Activated T-helper 1 cell treated with anti-CD3 and anti-CD28 coated beads, Interleukin-12 subunit alpha, Interleukin-12 subunit beta, Interleukin-2, Interleukin-4 antibody, amounts not matched to agents 30 ng/mL and 10 ng/mL and 1 ng/mL, durations not matched to agents 14 hours and 24 hours and 36 hours (primary cell): ENCODE results near the gene CBFA2T3. TPM values are rescaled to one million over a fixed set of nuclear protein-coding genes. Genes with fewer than 3 reads are reported as not detected.

Source experiments
- DNase-seq: peaks from one replicate; pipeline ENCODE4 v3.0.0; 2021; ENCODE audit warnings: low spot score
- H3K27ac Mint-ChIP-seq: one replicate; pipeline ENCODE4 v1.8.0; 2021; ENCODE audit warnings: mild to moderate bottlenecking, mixed read lengths
- H3K27me3 Mint-ChIP-seq: one replicate; pipeline ENCODE4 v1.8.0; 2022; ENCODE audit warnings: mild to moderate bottlenecking, moderate library complexity, mixed read lengths; ENCODE audit not compliant: insufficient read depth
- H3K36me3 Mint-ChIP-seq: one replicate; pipeline ENCODE4 v1.8.0; 2021; ENCODE audit warnings: low read depth, mixed read lengths
- H3K4me1 Mint-ChIP-seq: one replicate; pipeline ENCODE4 v1.8.0; 2021; ENCODE audit warnings: low read depth, mixed read lengths
- H3K4me3 Mint-ChIP-seq: one replicate; pipeline ENCODE4 v1.8.0; 2021; ENCODE audit warnings: mild to moderate bottlenecking, moderate library complexity, mixed read lengths
- H3K9me3 Mint-ChIP-seq: one replicate; pipeline ENCODE4 v1.8.0; 2021; ENCODE audit warnings: mixed read lengths
- intact Hi-C: fragments of 100-400 bp; cut with micrococcal nuclease; formaldehyde crosslinking; loops from one replicate; pipeline ENCODE4 v1.15.1; 2024
- total RNA-seq: library from RNA; stranded (reverse); gene quantifications from 2 replicates; pipeline ENCODE4 v1.2.3, GENCODE V29; 2022

CBFA2T3 gene
- 0.05 TPM in 1 of 2 replicates, not detected in the other for total RNA-seq

- no peaks in the 10 kb centered on the region for H3K36me3 Mint-ChIP-seq
- intact Hi-C loops, result no loop called here
Measured at GRCh38 chr16:88977018-88977811, at the start of gene CBFA2T3. Gene CBFA2T3, minus strand, starts transcription at chr16:88977207. Its CDS starts 400 bp downstream, at chr16:88976807.

GRCh38 chr16:89026121-89026612, 49.2 kb upstream of the CBFA2T3 start:
- peak overlapping the region; percentile 34 for H3K4me3 Mint-ChIP-seq
- H3K27ac Mint-ChIP-seq, result peak overlapping the region; percentile 82
- peaks cover 38% of the 10 kb centered on the region for H3K4me1 Mint-ChIP-seq
- intact Hi-C loops, result loop anchor here (1.0 to 10.0 kb wide), 2 partner anchors 71 to 189 kb away; partner anchors contain the start of gene ZNF778
- peaks cover 21% of the 10 kb centered on the region for H3K36me3 Mint-ChIP-seq
- H3K9me3 Mint-ChIP-seq, result peaks cover 38% of the 10 kb centered on the region
- H3K27me3 Mint-ChIP-seq, result no peaks in the 10 kb centered on the region
- DNase-seq, result peak; percentile 72

More at GRCh38 chr16:88977018-88977811, at the start of gene CBFA2T3:
- Mint-ChIP-seq H3K4me3 (no peak within 1 kb of the TSS), H3K4me1 (no peaks in the 10 kb centered on the region), H3K27me3 (peaks cover 12% of the 10 kb centered on the region), H3K27ac (no peak within 1 kb of the TSS), H3K9me3 (no peaks in the 10 kb centered on the region)
- no peak for DNase-seq

GRCh38 chr16:89025636-89026035, 48.6 kb upstream of the CBFA2T3 start:
- intact Hi-C loops, result loop anchor here (1.0 to 10.0 kb wide), 2 partner anchors 72 to 189 kb away; partner anchors contain the start of gene ZNF778
- Mint-ChIP-seq H3K36me3 (peaks cover 18% of the 10 kb centered on the region), H3K4me1 (peaks cover 38% of the 10 kb centered on the region), H3K4me3 (no peak overlapping the region), H3K27me3 (no peaks in the 10 kb centered on the region), H3K27ac (peak overlapping the region; percentile 82), H3K9me3 (peaks cover 34% of the 10 kb centered on the region)
- DNase-seq, result no peak

GRCh38 chr16:89024546-89025060, 47.6 kb upstream of the CBFA2T3 start:
- Mint-ChIP-seq H3K27me3 (no peaks in the 10 kb centered on the region), H3K27ac (peak overlapping the region; percentile 48), H3K9me3 (peaks cover 34% of the 10 kb centered on the region), H3K36me3 (peaks cover 18% of the 10 kb centered on the region), H3K4me1 (peaks cover 44% of the 10 kb centered on the region), H3K4me3 (peak overlapping the region; percentile 39)
- intact Hi-C loops, result loop anchor here (10.0 kb wide), 1 partner anchor 190 kb away; the partner anchor contains the start of gene ZNF778
- DNase-seq, result no peak

GRCh38 chr16:89023621-89024511, 46.9 kb upstream of the CBFA2T3 start:
- DNase-seq, result no peak
- Mint-ChIP-seq H3K4me1 (peaks cover 44% of the 10 kb centered on the region), H3K36me3 (peaks cover 18% of the 10 kb centered on the region), H3K4me3 (no peak overlapping the region), H3K27me3 (no peaks in the 10 kb centered on the region), H3K9me3 (peaks cover 34% of the 10 kb centered on the region), H3K27ac (no peak overlapping the region)
- intact Hi-C loops, result loop anchor here (10.0 kb wide), 1 partner anchor 191 kb away; the partner anchor contains the start of gene ZNF778

GRCh38 chr16:89023151-89023551, 46.1 kb upstream of the CBFA2T3 start:
- DNase-seq, result no peak
- peaks cover 18% of the 10 kb centered on the region for H3K36me3 Mint-ChIP-seq
- no peak overlapping the region for H3K4me3 Mint-ChIP-seq
- H3K27ac Mint-ChIP-seq, result no peak overlapping the region
- H3K4me1 Mint-ChIP-seq, result peaks cover 44% of the 10 kb centered on the region
- intact Hi-C loops, result loop anchor here (10.0 kb wide), 1 partner anchor 192 kb away; the partner anchor contains the start of gene ZNF778
- no peaks in the 10 kb centered on the region for H3K27me3 Mint-ChIP-seq
- H3K9me3 Mint-ChIP-seq, result peaks cover 34% of the 10 kb centered on the region

- Mint-ChIP-seq H3K4me1 (peaks cover 39% of the 10 kb centered on the region), H3K27me3 (no peaks in the 10 kb centered on the region), H3K9me3 (peaks cover 27% of the 10 kb centered on the region), H3K4me3 (no peak overlapping the region), H3K36me3 (peaks cover 12% of the 10 kb centered on the region), H3K27ac (no peak overlapping the region)
- intact Hi-C loops, result loop anchor here (10.0 kb wide), 1 partner anchor 193 kb away; the partner anchor contains the start of gene ZNF778
- DNase-seq, result no peak
Measured at GRCh38 chr16:89022051-89022836, 45.2 kb upstream of the CBFA2T3 start.

GRCh38 chr16:89020925-89021595, 44.1 kb upstream of the CBFA2T3 start:
- Mint-ChIP-seq H3K36me3 (peaks cover 6% of the 10 kb centered on the region), H3K9me3 (peaks cover 18% of the 10 kb centered on the region), H3K4me1 (peaks cover 28% of the 10 kb centered on the region), H3K27me3 (no peaks in the 10 kb centered on the region), H3K27ac (no peak overlapping the region), H3K4me3 (no peak overlapping the region)
- intact Hi-C loops, result loop anchor here (1.0 to 10.0 kb wide), 3 partner anchors 76 to 194 kb away; partner anchors contain the start of gene ZNF778
- DNase-seq, result no peak

- Mint-ChIP-seq H3K36me3 (peaks cover 4% of the 10 kb centered on the region), H3K27ac (peak overlapping the region; percentile 55), H3K27me3 (no peaks in the 10 kb centered on the region), H3K9me3 (peaks cover 17% of the 10 kb centered on the region), H3K4me3 (no peak overlapping the region), H3K4me1 (peaks cover 25% of the 10 kb centered on the region)
- intact Hi-C loops, result loop anchor here (1.0 to 10.0 kb wide), 3 partner anchors 77 to 195 kb away; partner anchors contain the start of gene ZNF778
- peak; percentile 63 for DNase-seq
Measured at GRCh38 chr16:89020068-89020924, 43.3 kb upstream of the CBFA2T3 start.

- Mint-ChIP-seq H3K27me3 (no peaks in the 10 kb centered on the region), H3K27ac (no peak overlapping the region), H3K9me3 (peaks cover 10% of the 10 kb centered on the region), H3K36me3 (peaks cover 4% of the 10 kb centered on the region), H3K4me1 (peaks cover 18% of the 10 kb centered on the region), H3K4me3 (no peak overlapping the region)
- intact Hi-C loops, result no loop called here
- no peak for DNase-seq
Measured at GRCh38 chr16:89019511-89019910, 42.5 kb upstream of the CBFA2T3 start.
